WI38 (cell line): ENCODE results near the gene ESYT2.
"Not testable (repeated sequence)": the region's sequence is repeated elsewhere in the genome, so short reads cannot be mapped to it uniquely, and the experiment has no call there.

ENCODE experiments used
- H3K4me3 ChIP-seq: 2 replicates; pipeline ENCODE4 v1.5.1; 2011; ENCODE audit warnings: low read depth, mild to moderate bottlenecking, control low read depth, low read length
- CTCF ChIP-seq: IDR thresholded peaks from 2 replicates; pipeline ENCODE4 v1.5.1; 2012; ENCODE audit warnings: low read depth, mild to moderate bottlenecking, control low read depth, low read length

The ESYT2 gene

GRCh38 chr7:158699341-158699740 lies 130.0 kb downstream of the ESYT2 start:
- H3K4me3 ChIP-seq, result no peak overlapping the region
- TF ChIP-seq CTCF, result no peak

DNA sequence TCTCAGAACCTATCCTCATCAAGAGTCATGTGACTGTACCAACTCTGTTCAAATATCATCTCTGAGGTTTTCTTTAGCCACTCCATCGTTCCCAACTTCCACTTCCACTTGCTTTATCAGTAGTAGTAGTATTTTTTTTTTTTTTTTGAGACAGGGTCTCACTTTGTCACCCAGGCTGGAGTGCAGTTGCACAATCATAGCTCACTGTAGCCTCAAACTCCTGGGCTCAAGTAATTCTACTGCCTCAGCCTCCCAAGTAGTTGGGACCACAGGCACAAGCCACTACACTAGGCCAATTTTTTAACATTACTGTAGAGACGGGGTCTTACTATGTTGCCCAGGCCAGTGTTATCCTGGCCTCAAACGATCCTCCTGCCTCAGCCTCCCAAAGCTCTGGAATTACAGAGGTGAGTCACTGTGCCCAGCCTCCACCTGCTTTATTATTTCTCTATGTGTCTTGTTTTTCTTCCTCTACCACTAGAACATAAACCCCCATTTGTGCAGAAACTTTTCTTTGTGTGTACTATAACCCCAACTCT lies 130.6 kb downstream of the ESYT2 start:
- TF ChIP-seq CTCF, result no peak
- H3K4me3 ChIP-seq, result no peak overlapping the region

GRCh38 chr7:158697597-158697996 lies 131.7 kb downstream of the ESYT2 start:
- not testable (repeated sequence) for H3K4me3 ChIP-seq

DNA sequence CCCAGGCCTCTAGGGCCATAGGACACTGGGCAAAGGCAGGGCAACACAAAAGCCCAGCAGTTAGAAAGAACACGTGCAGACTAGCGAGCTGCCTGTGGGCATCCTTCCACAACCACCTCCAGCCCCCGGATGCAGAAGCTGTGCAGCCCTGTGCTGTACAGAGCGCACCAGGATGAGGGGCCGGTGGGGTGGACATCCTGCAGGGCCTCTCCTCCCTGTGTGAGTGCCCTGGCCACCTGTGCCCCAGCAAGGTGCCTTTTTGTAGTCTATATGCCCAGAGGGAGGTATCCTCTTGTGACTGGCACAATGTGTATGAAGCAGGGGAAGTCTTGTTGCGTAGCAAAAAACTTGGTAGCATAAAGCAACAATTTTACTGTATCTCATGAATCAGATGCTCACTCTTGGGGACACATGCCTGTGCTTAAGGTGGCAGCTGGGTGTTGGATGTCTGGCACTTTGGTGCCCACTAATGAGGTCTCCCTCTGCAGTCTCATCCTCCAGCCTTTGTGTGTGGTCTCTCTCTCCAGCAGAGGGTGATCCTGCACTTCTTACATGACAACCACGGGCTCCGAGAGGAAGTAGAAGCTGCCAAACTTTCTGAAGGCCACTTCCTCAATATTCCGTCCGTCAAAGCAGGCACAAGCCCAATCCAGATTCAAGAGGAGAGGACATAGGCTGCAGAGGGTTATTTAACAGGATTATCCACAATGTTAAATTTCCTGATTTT lies 133.4 kb downstream of the ESYT2 start:
- H3K4me3 ChIP-seq, result no peak overlapping the region
- TF ChIP-seq CTCF, result peak; percentile 60

DNA sequence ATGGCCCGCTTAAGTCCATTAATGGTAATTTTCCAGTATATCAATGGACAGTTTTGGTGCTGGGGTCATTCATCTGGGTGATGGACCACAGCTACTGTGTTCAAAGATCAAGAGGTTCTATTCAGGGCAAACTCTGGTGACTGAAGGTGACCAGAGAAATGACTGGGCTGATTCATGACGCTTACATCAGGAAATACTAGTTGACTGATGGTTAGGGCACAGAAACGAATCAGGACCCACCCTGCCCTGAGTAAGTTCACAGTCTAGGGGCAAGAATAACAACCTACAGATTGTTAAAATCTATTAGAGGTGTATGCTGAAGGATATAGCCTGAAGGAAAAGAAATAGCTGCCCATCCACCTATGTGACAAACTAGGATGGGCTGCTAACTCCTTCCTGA lies 134.3 kb downstream of the ESYT2 start:
- H3K4me3 ChIP-seq, result no peak overlapping the region
- TF ChIP-seq CTCF, result no peak

- no peak overlapping the region for H3K4me3 ChIP-seq
- no peak for TF ChIP-seq CTCF
These were observed 134.7 kb downstream of the ESYT2 start for GRCh38 chr7:158694650-158695049.

DNA sequence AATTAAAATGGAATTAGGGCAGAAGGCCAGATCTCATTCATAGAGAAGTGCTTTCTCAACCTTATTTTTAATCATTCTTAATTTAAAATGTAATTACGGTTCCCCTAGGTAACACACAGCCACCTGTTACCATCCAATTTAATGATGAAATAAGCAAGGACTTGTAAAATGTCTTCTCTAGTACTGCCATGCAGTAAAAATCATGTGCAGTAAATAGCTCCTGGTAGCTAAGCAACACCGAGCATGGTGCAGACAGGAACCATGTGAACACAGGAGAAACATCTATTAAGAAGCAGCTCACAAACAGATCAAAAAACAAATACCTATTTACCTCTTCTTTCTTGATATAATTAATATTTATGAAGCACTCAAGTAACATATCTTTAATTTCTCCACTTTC lies 139.8 kb downstream of the ESYT2 start:
- no peak overlapping the region for H3K4me3 ChIP-seq
- TF ChIP-seq CTCF, result no peak

- TF ChIP-seq CTCF, result no peak
- H3K4me3 ChIP-seq, result no peak overlapping the region
These were observed 141.9 kb downstream of the ESYT2 start for GRCh38 chr7:158687406-158687805.
